GM21576 (cell line): ENCODE data around the gene SPAG16.

Source experiments
- ATAC-seq: cut with Tn5 transposase; IDR thresholded peaks from one replicate; pipeline ENCODE4 v1.9.1; 2021; ENCODE audit warnings: mild to moderate bottlenecking, moderate library complexity; ENCODE audit not compliant: unreplicated experiment

Gene SPAG16

DNA sequence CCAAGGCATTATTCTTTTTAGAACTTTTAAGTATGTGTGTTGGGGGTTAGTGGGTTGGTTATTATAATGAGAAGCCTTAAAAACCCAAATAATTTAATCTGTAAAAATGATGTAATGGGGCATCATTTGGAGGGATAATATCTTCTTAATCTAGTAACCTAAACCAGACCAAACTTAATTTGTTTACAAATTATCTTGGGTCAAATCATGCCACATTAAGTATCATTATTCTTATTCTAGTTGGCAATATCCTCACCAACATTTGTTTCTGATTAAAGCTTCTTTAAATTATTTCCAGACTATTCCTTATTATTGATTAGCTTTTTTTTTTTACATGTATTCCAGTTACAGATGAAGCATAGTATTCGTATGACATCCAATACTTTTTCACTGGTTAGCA lies 1041.1 kb downstream of the SPAG16 start:
- ATAC-seq = no peak

DNA sequence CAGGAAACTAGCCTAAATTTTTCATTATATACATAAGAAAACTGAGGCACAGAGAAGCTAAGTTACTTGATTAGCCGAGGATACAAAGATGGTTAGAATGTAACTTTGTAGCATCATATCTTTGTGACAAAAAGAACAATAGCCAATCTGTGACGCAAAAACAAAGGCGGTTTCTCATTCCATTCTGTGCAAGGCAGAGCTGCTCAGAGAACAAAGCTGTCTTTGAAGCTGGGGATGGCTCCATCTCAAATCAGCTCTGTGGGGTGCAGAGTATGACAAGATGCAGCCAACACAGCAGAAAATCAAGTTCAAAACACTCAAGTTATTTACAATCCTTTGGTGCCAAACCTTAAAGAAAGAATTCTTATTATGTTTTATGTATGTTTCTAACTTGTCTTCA lies 1044.7 kb downstream of the SPAG16 start:
- no peak for ATAC-seq

DNA sequence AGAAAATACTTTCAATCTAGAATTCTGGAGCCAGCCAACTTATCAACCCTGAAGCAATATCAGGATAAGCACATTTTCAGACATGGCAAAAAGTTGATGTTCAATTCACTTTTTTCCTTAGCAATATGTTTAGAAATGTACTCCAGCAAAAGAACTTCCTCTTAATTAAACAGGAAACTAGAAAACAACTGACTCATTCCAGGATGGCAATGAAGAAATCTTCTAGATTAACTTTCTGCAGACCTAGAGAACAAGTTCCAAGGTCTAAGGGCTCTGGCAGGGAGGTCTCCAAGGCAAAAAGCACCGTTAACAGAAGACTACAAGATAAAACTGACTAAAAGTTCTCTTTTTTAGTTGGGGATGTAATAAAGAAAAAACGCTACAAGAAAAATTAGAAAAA lies 1057.4 kb downstream of the SPAG16 start:
- no peak for ATAC-seq

DNA sequence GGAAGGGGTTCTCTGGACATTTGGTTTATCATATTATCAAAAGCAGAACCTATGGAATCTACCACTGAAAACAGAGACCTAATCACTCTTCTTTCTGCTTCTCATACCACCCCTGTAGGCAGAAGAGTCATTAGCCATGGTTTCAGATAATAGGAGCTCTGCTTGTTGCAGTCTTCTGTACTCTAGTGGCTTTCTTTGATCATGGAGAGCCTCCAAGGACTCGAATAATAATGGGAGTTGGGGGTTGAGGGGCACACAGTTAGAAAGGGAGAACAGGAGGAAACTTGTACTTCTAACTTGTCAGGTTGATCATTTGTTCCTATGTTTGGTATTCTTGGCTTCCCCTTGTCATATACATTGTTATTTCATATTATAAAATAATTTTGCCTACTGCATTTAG lies 1074.2 kb downstream of the SPAG16 start:
- ATAC-seq = no peak

DNA sequence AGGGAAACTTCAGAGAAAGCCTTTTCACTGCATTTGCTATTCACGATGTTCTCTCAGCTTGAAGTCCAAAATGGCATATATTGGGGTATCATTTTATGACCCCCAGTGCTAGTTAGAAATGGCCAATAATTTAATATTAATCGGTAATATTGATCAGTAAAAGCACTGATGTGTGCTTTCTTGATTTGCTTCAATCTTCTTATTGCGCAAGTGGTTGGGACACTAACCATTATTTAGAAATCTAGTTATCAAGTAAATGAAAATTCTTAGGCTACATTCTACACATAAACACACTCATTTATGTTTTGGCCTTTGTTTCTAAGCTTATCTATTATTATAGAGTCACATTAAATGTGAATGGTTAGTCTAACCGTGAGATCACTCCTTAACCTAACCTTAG lies 1076.9 kb downstream of the SPAG16 start:
- ATAC-seq = no peak

DNA sequence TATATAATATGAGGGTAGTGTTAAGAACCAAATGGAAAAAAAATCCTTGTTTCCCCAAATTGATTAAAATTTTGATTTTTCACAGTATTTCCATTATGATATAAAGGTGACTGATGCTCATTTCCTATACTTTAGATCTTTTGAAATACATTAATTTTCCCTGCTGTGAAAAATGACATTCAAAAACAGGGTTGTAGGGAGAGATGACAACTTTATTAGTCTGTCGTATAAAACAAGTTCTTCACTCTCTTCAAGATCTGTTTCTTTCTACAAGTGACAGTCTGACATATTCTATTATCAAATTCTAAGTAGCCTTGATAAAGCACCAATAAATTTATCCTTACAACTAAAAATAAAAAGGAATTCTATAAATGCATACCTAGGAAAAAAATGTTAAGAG lies 1081.3 kb downstream of the SPAG16 start:
- no peak for ATAC-seq

DNA sequence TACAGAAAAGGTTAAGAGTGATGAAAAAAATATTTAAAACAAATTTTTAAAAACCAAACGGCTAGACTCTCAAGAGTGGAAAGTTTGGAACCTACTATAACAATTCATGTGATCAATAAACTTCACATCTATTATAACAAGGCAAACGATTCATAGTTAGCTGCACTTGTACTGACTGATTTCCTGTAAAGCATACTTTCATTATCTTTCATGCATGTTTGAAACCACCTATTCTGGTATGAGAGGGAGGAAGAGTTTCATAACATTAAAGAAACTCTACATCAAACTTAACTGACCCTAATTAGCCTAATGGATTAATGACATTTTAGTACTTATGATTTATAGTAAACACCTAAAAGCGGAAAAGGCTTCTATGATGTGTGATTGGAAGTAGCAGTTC lies 1082.9 kb downstream of the SPAG16 start:
- ATAC-seq = no peak

DNA sequence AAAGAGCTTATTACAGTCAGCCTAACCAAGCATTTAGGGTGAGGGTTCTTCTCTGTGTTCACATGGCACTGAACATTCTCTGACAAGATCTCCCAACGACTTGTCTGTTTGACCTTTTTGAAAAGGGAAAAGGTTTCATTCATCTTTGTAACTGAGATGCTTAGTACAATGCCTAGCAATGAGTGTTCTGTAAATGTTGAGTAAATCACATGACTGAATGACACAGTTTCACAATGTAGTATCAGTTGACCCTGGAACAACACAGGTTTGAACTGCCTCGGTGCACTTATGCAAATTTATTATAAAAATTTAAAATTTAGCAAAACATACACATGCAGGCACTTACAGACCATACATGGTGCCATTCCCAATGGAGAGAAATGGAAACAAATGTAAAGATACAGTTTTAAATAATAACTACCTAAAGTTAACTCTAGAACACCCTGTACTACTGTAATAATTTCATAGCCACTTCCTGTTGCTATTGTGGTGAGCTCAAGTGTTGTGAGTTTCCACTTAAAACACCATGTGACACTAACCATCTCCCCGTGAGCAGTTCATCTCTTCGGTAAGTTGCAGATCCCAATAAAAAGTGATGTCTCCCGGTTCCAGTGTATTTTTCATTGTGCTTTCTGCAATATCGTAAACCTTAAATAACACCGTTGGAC lies 1092.5 kb downstream of the SPAG16 start:
- no peak for ATAC-seq

DNA sequence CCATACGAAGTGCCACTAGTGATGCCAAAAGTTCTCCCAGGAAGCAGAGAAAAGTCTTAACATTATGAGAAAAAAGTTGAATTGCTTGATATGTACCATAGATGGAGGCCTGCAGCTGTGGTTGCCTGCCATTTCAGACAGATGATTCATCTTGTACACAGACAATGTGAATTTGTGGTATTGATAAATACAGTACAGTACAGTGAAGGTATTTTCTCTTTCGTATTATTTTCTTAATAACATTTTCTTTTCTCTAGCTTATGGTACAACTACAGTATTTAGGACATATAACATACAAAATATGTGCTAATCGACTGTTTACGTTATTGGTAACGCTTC lies 1093.0 kb downstream of the SPAG16 start:
- no peak for ATAC-seq

DNA sequence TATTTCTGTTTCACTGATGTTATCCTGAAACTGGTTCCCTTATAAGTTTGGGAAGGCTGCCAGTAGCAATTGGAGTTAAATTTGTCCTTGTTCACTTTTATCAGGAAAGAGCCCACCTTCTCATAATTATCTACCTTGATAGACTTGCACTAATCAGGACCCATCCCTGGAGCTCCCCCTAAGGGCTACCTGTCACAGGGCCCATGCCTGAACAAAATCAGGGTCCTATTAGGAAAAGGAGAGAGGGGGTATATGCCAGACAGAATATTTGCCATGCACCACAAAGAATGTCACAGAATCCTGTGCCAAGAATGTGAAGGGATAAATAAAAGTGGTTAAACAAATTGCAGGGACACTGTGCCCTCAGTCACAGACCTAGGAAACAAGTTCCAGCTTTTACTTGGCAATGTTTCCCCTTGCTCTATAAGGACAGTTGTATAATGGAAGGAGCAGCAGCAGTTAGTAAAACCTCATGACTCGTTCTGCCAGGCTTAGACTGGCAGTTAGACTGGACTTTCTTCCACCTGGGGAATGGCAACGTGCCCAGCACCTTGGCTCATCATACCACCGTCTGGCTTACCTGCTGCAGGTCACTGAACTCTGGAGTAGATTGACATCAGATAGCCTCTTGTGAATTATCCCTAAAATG lies 1094.3 kb downstream of the SPAG16 start:
- no peak for ATAC-seq

DNA sequence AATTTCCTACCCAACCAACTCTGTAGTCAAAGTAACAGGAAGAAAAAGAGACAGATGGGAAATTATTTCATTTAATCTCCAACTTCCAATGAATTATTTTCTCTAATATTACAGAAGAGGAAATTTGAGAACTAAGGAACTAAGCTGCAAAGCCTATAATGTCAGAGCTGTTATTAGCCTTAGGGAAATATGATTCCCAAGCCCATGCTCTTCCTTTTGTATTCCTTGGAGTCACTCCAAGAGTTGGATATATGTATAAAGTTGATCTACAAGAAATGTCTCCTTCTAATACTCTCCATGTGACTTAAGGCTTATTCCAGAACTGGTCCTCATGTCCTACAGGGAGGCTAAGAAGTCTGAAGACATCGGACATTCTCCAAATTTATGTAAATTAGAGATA lies 1095.0 kb downstream of the SPAG16 start:
- ATAC-seq = no peak

DNA sequence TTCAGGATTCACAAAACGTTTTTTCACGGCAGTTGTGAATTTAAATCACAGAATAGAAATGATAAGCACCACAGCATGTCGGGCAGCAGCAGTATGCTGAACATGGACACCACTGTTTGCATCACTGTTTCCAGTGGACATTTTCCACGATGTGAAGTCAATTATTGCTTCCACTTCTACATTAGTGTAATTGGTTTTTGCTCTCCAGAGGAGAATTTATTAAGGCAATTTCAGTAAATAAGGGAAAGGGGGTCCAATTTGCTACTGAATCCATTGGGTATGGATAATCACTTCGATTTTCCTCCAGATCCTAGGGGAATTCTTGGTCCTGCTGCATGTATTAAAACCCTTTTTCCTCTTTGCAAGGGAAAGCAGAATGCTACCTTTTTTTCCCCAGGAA lies 1096.4 kb downstream of the SPAG16 start:
- no peak for ATAC-seq

DNA sequence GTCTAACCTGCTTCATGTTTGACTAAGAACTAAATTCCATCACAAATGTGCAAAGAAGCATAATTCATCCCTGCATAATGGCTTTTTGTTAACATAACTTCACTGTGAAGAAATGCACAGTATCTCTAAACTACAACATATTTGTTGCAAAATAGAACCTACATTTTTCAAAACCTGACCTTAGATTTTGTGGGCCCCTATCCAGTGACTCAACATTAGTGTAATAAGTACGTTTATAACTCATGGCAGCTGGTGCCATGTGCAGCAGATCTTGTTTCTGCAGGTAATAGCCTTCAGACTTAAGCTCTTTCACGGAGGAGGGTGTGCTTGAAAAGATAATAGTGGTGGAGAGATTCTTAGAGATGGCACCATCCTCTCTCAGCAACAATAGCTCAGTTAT lies 1098.0 kb downstream of the SPAG16 start:
- no peak for ATAC-seq

DNA sequence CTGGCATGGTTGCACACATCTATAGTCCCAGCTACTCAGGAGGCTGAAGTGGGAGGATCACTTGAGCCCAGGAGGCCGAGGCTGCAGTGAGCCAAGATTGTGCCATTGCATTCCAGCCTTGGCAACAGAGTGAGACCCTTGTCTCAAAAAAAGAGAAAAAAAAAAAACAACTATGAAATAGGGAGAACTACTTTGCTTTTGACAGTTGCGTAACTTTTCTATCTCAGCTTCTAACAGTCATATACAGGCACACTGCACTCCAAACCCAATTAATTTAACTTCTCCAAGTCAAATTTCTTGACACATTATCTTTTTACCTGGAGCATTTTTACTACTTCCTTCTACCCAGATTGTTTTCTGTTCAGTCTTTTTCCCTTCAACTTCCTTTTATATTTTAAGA lies 1102.5 kb downstream of the SPAG16 start:
- no peak for ATAC-seq

DNA sequence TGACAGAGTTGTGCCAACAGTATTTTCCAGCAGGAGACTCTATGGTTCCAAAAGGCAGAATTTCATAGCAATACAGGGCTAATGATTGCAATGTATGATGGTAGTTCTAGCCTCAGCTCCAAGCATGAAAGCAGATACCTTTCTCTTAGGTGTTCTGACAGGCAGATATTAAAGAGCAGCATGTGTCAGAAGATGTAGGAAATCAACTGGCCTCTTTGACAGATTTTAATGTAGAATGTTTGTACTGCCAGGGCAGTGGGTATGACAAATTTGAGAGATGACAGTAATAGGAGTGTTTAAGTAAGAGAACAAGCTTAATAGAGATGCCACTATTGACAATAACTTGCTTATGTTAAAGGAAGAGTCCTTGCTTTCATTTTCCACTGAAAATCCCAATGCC lies 1105.1 kb downstream of the SPAG16 start:
- ATAC-seq = no peak

DNA sequence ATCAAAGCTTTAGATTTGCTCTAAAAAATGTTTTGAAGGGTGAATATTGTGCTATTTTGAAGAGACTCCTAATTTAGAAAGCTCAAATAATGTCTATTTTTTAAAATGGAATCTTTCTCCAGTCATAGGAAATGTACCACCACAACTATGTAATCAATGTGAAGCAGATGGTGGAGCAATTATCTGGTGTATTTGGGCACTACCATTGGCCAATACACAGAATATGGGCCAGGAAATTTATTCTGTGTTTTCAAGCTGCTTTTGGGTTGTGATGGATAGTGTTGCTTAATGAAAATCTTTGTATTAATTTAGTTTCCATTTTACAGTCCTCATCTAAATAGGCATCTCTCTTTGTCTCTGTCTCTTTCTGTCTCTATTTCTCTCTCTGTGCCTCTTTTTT lies 1109.5 kb downstream of the SPAG16 start:
- no peak for ATAC-seq

DNA sequence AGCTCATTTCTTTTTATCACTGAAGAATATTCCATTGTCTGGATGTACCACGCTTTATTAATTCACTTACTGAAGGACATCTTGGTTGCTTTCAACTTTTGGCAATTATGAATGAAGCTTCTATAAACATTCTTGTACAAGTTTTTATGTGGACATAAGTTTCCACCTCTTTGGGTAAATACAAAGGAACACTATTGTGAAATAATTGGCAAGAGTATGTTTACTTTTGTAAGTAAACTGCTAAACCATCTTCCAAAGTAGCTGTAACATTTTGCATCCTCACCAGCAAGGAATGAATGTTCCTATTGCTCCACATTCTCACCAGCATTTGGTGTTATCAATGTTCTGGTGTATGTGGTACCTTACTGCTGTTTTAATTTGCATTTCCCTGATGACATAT lies 1110.8 kb downstream of the SPAG16 start:
- no peak for ATAC-seq

DNA sequence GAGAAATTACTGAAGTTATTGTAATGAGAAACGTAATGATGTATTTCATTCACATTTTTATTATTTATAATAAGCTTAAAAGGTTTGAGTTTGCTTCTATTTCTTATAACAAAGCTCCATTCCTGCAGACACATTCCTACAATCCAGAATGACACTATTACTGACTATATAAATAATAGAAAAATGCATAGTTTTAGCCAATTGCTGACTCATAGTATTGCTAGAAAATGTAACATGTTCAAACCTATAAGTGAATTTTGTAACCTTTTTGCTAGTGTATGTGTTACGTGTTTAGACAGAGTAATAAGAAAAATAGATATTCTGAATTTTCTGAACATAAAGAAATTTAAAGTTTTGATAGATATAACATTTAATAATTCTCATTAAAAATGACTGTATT lies 1117.3 kb downstream of the SPAG16 start:
- no peak for ATAC-seq

DNA sequence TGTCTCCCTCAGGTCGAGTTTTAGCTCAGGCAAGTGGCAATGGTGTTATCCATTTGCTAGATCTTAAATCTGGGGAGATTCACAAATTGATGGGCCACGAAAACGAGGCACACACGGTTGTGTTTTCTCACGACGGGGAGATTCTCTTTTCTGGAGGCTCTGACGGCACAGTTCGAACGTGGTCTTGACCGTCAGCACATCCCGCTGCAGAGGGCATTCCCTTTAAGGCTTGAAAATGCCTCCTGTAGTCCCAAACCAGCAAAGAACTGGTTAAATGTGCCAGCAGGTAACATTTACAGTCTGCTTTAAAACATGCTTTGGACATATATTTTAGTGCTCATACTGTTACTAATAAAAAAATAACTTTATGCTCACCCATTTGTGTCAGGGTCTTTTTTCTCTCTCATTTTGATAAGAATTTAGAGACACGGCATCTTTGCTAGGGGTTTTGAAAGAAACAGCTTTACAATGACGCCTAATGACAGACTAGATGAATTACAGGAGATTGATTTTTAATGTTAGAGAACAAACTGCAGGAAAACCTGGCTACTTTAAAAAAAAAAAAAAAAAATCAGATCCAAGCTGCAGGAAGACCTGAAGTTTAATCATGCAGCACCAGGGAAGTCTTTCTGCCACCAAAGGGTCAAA lies 1126.0 kb downstream of the SPAG16 start:
- ATAC-seq = no peak

DNA sequence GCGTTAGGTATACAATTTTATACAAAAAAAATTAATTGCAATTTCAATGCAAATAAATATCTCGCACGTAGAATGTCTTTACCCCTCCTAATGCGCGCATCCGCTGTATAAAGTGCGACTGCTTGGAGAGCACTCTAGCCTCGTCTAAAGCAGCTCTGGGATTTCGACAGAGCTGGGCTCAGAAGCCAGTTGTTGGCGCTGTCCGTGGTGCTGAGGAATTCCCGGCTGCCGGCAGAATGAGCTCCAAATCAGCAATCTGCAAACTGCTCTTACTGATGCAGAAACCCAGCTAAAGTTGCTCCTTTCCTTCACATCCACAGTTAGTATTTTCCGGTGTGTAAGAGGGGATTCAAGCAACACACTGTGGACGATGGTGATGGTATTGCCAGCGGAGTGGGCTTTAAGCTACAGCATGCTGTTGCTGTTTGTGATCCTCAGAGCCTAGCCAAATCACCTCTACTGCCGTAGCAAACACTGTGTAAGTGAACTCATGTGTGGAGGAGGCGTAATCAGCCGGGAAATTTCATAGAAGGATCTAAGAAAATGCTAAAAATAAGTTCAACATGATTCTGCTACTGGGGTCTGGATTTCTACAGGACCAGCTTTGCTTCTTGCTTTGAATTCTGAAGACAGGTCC lies 1126.8 kb downstream of the SPAG16 start, which contains the start of gene VWC2L:
Gene VWC2L, plus strand, starts transcription at position 137 of the 637 bp plus-strand sequence. CDS start 3,140 bp downstream, outside the sequence.
- peak; percentile 67 for ATAC-seq

DNA sequence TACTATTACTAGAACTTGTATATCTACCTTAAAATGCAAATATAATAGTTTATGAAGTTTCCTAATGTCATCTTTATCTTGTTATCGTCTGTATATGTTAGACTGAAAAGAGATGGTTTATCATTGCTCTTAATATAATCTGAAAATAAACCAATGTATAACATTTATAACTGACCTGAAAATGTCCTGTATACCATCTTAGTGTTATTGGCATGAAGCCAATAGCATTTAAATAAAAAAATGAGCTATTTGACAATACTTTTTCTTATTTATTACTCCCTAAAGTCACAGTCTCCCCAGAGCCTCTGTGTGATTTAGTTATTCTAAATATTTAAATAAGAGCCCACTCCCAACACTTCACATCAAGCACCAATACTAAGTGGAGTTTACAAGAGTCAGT lies 1128.4 kb downstream of the SPAG16 start:
- ATAC-seq = no peak

DNA sequence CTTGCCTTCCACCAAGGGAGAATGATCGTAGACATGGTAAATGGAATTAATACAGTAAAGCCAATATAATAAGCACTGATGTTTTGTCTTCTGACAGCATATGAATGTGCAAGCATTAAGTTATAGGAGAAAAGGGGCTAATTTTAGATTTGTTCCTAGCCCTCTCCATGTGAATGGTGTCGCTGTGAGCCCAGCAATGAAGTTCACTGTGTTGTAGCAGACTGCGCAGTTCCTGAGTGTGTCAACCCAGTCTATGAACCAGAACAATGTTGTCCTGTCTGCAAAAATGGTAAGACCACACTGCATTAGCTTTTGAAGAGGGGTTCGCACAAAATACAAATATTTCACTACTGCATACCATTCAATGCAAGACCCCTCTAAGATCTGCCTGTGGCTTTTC lies 1152.2 kb downstream of the SPAG16 start:
- ATAC-seq = no peak
